ENCODE measurements around the gene SEZ6L2. TPM values are rescaled to one million over a fixed set of nuclear protein-coding genes. Genes with fewer than 3 reads are reported as not detected.
A peak's percentile ranks its signal among the peaks of the same experiment; 100 is the strongest.

The SEZ6L2 gene
- total RNA-seq, 1 experiment from 2014 or later: 44.7 TPM

GRCh38 chr16:29907973-29908372 is 8.6 kb upstream of the SEZ6L2 start:
- Histone ChIP-seq H2BK15ac (ENCODE audit: low read depth, low read length) (no peak overlapping the region), H3K23ac (ENCODE audit: insufficient read length, low read depth, low read length) (no peak overlapping the region), H2BK120ac (ENCODE audit: low read depth, low read length, poor library complexity, severe bottlenecking) (no peak overlapping the region), H2BK12ac (ENCODE audit: insufficient read length, low read depth, low read length) (no peak overlapping the region), H3K79me2 (ENCODE audit: insufficient read depth, low read length) (no peaks in the 10 kb centered on the region), H4K91ac (ENCODE audit: insufficient read length, low read depth, low read length) (no peak overlapping the region), H4K20me1 (ENCODE audit: control insufficient read depth, insufficient read depth, insufficient read length) (no peaks in the 10 kb centered on the region), H2AK5ac (ENCODE audit: insufficient read length, low read length) (no peak overlapping the region), H3K79me1 (ENCODE audit: insufficient read depth, low read depth, low read length, poor library complexity, severe bottlenecking) (no peaks in the 10 kb centered on the region), H4K8ac (replicated peaks; ENCODE audit: insufficient read length, low read depth, low read length) (no peak overlapping the region), H4K5ac (ENCODE audit: insufficient read length, low read depth, low read length) (no peak overlapping the region), H2BK20ac (ENCODE audit: low read depth, low read length, poor library complexity, severe bottlenecking) (no peak overlapping the region), H3K14ac (ENCODE audit: insufficient read depth, low read length) (no peak overlapping the region), H2BK5ac (ENCODE audit: insufficient read length, low read length) (no peak overlapping the region), H3K4me2 (ENCODE audit: insufficient read depth, insufficient read length, low read length) (no peak overlapping the region), H3K9me3 (ENCODE audit: control insufficient read depth, low read depth, low read length) (no peaks in the 10 kb centered on the region), H3K18ac (ENCODE audit: insufficient read length, low read depth, low read length) (no peak overlapping the region), H3K9ac (ENCODE audit: extremely low read depth, insufficient read length, low read length) (no peak overlapping the region), H3K4me1 (ENCODE audit: insufficient read depth, low read length) (no peaks in the 10 kb centered on the region), H3T11ph (ENCODE audit: low read length) (no peak overlapping the region), H3K23me2 (ENCODE audit: insufficient read length, low read depth, low read length, poor library complexity, severe bottlenecking) (no peaks in the 10 kb centered on the region), H3K4ac (ENCODE audit: low read depth, low read length) (no peak overlapping the region), H3K27ac (ENCODE audit: insufficient read length, low read depth, low read length) (no peak overlapping the region), H2AFZ (ENCODE audit: low read length) (no peak overlapping the region), H3K56ac (ENCODE audit: insufficient read length, low read depth, low read length) (no peak overlapping the region), H3K27me3 (ENCODE audit: insufficient read depth, low read length) (no peaks in the 10 kb centered on the region)
- no CpG with 5 or more reads among the region's 2 CpGs for WGBS (ENCODE audit: extremely low coverage, insufficient read length, low lambda C conversion rate)
- Mint-ChIP-seq H3K9me3 (no peaks in the 10 kb centered on the region; a peak in 1 of 5 replicates), H3K27ac (peak overlapping the region in 2 of 3 experiments; percentile 57 to 83; a peak in 5 of 7 replicates), H3K36me3 (ENCODE audit: insufficient read depth in 1 of 3, low read depth in 3 of 3) (peaks cover 17 to 29% (median 21%) of the 10 kb centered on the region in 3 experiments; a peak in 6 of 7 replicates), H3K4me3 (no peak overlapping the region), H3K27me3 (ENCODE audit: low read depth) (no peaks in the 10 kb centered on the region), H3K4me1 (peaks cover 3 to 17% of the 10 kb centered on the region in 2 experiments)
- no peak for TF ChIP-seq CTCF (conservative IDR thresholded peaks at IDR 0.05)
- no peak for DNase-seq

Data from H9 (cell line).